GM23338 (cell line): ENCODE data around the gene IRS4. TPM values are rescaled to one million over a fixed set of nuclear protein-coding genes. Genes with fewer than 3 reads are reported as not detected.

Experiments
- ATAC-seq: fragments of 200-7000 bp; cut with Tn5 transposase; 3 replicates; pipeline ENCODE4 v1.9.1; 2020
- DNase-seq: peaks from one replicate; pipeline ENCODE4 v3.0.0-alpha.2; 2015; ENCODE audit warnings: low spot score
- H2AFZ ChIP-seq: fragments of 200-600 bp; sonication (generic); 2 replicates; pipeline ENCODE4 v1.8.0; 2016; ENCODE audit warnings: antibody characterized with exemption, mild to moderate bottlenecking, moderate library complexity
- H3F3A ChIP-seq: fragments of 200-600 bp; sonication (generic); replicated peaks from 2 replicates; pipeline ENCODE4 v1.8.0; 2017; ENCODE audit warnings: antibody characterized with exemption, mixed run types, low read depth
- H3K27ac ChIP-seq: fragments of 200-600 bp; sonication (generic); 2 replicates; pipeline ENCODE4 v1.6.1; 2016; ENCODE audit warnings: low read depth
- H3K27me3 ChIP-seq: fragments of 200-600 bp; sonication (generic); 2 replicates; pipeline ENCODE4 v1.8.0; 2016; ENCODE audit warnings: mild to moderate bottlenecking, mixed run types, moderate library complexity; ENCODE audit not compliant: insufficient read depth
- H3K36me3 ChIP-seq: fragments of 200-600 bp; sonication (generic); 2 replicates; pipeline ENCODE4 v1.8.0; 2016; ENCODE audit warnings: mild to moderate bottlenecking; ENCODE audit not compliant: insufficient read depth
- H3K4me1 ChIP-seq: fragments of 200-600 bp; sonication (generic); 2 replicates; pipeline ENCODE4 v1.8.0; 2016; ENCODE audit warnings: mild to moderate bottlenecking, moderate library complexity; ENCODE audit not compliant: insufficient read depth
- H3K4me2 ChIP-seq: fragments of 200-600 bp; sonication (generic); 2 replicates; pipeline ENCODE4 v1.7.1; 2017; ENCODE audit warnings: mixed run types
- H3K4me3 ChIP-seq: fragments of 200-600 bp; sonication (generic); 2 replicates; pipeline ENCODE4 v1.6.1; 2016; ENCODE audit warnings: mixed run types
- H3K79me2 ChIP-seq: fragments of 200-600 bp; sonication (generic); replicated peaks from 2 replicates; pipeline ENCODE4 v1.8.0; 2017; ENCODE audit warnings: mild to moderate bottlenecking; ENCODE audit not compliant: insufficient read depth
- H3K9me2 ChIP-seq: fragments of 200-600 bp; sonication (generic); 2 replicates; pipeline ENCODE4 v1.8.0; 2017; ENCODE audit not compliant: insufficient read depth
- H4K20me1 ChIP-seq: fragments of 200-600 bp; sonication (generic); replicated peaks from 2 replicates; pipeline ENCODE4 v1.8.0; 2017; ENCODE audit warnings: mild to moderate bottlenecking; ENCODE audit not compliant: insufficient read depth
- H3K27ac Mint-ChIP-seq: 2 replicates; pipeline ENCODE4 v1.8.0; 2020; ENCODE audit warnings: inconsistent platforms, mild to moderate bottlenecking, moderate library complexity, mixed read lengths
- H3K27me3 Mint-ChIP-seq: 3 replicates; pipeline ENCODE4 v1.8.0; 2022; ENCODE audit warnings: low read depth, mild to moderate bottlenecking, moderate library complexity, mixed read lengths, inconsistent platforms; ENCODE audit not compliant: insufficient read depth, poor library complexity
- H3K36me3 Mint-ChIP-seq: 3 replicates; pipeline ENCODE4 v1.8.0; 2021; ENCODE audit warnings: low read depth, mild to moderate bottlenecking, inconsistent platforms, moderate library complexity, mixed read lengths
- H3K4me1 Mint-ChIP-seq: 3 replicates; pipeline ENCODE4 v1.8.0; 2020; ENCODE audit warnings: mild to moderate bottlenecking, inconsistent platforms, mixed read lengths
- H3K4me3 Mint-ChIP-seq: 3 replicates; pipeline ENCODE4 v1.8.0; 2021; ENCODE audit warnings: moderate library complexity, mild to moderate bottlenecking, inconsistent platforms, mixed read lengths
- H3K9me3 Mint-ChIP-seq: 3 replicates; pipeline ENCODE4 v1.8.0; 2020; ENCODE audit warnings: moderate library complexity, mild to moderate bottlenecking, inconsistent platforms, mixed read lengths
- CREB1 ChIP-seq: fragments of 250-450 bp; sonication (Bioruptor Pico); IDR thresholded peaks from 2 replicates; pipeline ENCODE4 v1.5.0; 2020; ENCODE audit warnings: low read depth, mild to moderate bottlenecking, moderate library complexity
- EZH2 ChIP-seq: fragments of 200-600 bp; sonication (generic); IDR thresholded peaks from one replicate; pipeline ENCODE4 v1.8.0; 2017; ENCODE audit warnings: antibody characterized with exemption, mild to moderate bottlenecking, low read depth; ENCODE audit not compliant: unreplicated experiment
- EZH2phosphoT487 ChIP-seq: fragments of 200-600 bp; sonication (generic); IDR thresholded peaks from one replicate; pipeline ENCODE4 v1.8.1; 2018; ENCODE audit warnings: antibody characterized with exemption; ENCODE audit not compliant: unreplicated experiment
- JUNB ChIP-seq: IDR thresholded peaks from one replicate; pipeline ENCODE4 v1.6.1; 2016; ENCODE audit warnings: antibody characterized with exemption; ENCODE audit not compliant: unreplicated experiment
- NANOG ChIP-seq: IDR thresholded peaks from 2 replicates; pipeline ENCODE4 v1.6.1; 2016; ENCODE audit warnings: antibody characterized with exemption, borderline replicate concordance
- POLR2AphosphoS5 ChIP-seq: IDR thresholded peaks from 2 replicates; pipeline ENCODE4 v1.6.1; 2016; ENCODE audit warnings: antibody characterized with exemption, low read depth
- STAT1 ChIP-seq: IDR thresholded peaks from one replicate; pipeline ENCODE4 v1.6.1; 2016; ENCODE audit warnings: antibody characterized with exemption; ENCODE audit not compliant: unreplicated experiment
- ZNF331 ChIP-seq: fragments of 250-450 bp; sonication (Bioruptor Pico); IDR thresholded peaks from 2 replicates; pipeline ENCODE4 v1.5.0; 2020; ENCODE audit warnings: low read depth, mild to moderate bottlenecking, moderate library complexity
- polyA plus RNA-seq: library from polyadenylated mRNA; unstranded; fragments of >200 nt; fragmentation: Nextera tagmentation; extraction: Ambion mirVana; gene quantifications from 2 replicates; pipeline ENCODE4 v1.2.1, GENCODE V29; 2016
- total RNA-seq: library from RNA; depleted of rRNA; stranded (reverse); fragments of >200 nt; shearing (Covaris generic); gene quantifications from 2 replicates; pipeline ENCODE4 v1.2.3, GENCODE V29; 2014
- TF ChIP-seq, protein P1 (sequence below): IDR thresholded peaks from one replicate; pipeline ENCODE4 v1.6.1; 2018; ENCODE audit warnings: antibody characterized with exemption; ENCODE audit not compliant: unreplicated experiment
- TF ChIP-seq, protein P2 (sequence below): fragments of 250-450 bp; sonication (Bioruptor Pico); IDR thresholded peaks from 2 replicates; pipeline ENCODE4 v1.5.0; 2020; ENCODE audit warnings: mild to moderate bottlenecking, moderate library complexity
- TF ChIP-seq, protein P3 (sequence below): IDR thresholded peaks from 2 replicates; pipeline ENCODE4 v1.6.1; 2016; ENCODE audit warnings: antibody characterized with exemption
- TF ChIP-seq, protein P4 (sequence below), 2 experiments: fragments of 200-600 bp in 1 of 2; sonication (generic) in 1 of 2; conservative IDR thresholded peaks; 2 replicates each; pipeline versions ENCODE4 v1.5.1 to v1.6.1; 2016 to 2017; ENCODE audit warnings: antibody characterized with exemption in 2 of 2, low read depth in 2 of 2, mild to moderate bottlenecking in 2 of 2, moderate library complexity in 1 of 2

IRS4 gene
- total and polyA plus RNA-seq, 2 experiments from 2014 or later, result 1.3 to 15.2 TPM

DNA sequence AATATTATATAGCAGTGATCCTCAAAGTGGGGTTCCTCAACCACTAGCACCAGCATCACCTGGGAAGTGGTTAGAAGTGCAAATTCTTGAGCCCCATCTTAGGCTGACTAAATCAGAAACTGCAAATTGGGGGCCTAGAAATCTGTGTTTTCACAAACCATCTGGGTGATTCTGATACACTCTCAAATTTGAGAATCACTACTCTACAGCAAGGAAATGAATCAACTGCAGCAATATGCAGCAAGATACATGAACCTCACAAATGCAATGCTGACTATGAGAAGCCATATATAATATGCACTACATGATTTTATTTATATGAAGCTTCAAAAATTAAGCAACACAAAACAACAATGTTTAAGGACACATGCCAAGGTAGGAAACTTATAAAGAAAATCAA lies 36.2 kb upstream of the IRS4 start (continued):
- TF ChIP-seq, protein P1, sequence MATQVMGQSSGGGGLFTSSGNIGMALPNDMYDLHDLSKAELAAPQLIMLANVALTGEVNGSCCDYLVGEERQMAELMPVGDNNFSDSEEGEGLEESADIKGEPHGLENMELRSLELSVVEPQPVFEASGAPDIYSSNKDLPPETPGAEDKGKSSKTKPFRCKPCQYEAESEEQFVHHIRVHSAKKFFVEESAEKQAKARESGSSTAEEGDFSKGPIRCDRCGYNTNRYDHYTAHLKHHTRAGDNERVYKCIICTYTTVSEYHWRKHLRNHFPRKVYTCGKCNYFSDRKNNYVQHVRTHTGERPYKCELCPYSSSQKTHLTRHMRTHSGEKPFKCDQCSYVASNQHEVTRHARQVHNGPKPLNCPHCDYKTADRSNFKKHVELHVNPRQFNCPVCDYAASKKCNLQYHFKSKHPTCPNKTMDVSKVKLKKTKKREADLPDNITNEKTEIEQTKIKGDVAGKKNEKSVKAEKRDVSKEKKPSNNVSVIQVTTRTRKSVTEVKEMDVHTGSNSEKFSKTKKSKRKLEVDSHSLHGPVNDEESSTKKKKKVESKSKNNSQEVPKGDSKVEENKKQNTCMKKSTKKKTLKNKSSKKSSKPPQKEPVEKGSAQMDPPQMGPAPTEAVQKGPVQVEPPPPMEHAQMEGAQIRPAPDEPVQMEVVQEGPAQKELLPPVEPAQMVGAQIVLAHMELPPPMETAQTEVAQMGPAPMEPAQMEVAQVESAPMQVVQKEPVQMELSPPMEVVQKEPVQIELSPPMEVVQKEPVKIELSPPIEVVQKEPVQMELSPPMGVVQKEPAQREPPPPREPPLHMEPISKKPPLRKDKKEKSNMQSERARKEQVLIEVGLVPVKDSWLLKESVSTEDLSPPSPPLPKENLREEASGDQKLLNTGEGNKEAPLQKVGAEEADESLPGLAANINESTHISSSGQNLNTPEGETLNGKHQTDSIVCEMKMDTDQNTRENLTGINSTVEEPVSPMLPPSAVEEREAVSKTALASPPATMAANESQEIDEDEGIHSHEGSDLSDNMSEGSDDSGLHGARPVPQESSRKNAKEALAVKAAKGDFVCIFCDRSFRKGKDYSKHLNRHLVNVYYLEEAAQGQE, result no peak

DNA sequence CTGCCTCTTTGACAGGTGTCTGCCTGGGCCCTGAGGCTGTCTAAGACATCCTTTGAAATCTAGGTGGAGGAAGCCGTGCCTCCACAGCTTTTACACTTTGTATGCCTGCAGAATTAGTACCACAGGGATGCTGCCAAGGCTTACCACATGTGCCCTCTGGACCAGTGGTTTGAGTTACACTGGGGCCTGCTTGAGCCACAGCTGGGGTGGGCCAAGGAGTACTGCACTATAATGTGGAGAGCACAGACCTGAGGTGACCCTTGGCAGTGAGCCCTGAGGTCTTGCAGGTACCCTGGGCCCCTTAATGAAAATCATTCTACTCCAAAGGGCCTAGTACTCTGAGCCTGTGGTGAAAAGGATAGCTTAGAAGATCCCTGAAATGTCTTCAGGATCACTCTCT lies 27.2 kb upstream of the IRS4 start:
- Histone ChIP-seq H3K4me1 (no peaks in the 10 kb centered on the region), H3K9me2 (no peaks in the 10 kb centered on the region), H4K20me1 (no peaks in the 10 kb centered on the region), H3K27ac (no peak overlapping the region), H3K36me3 (no peaks in the 10 kb centered on the region), H2AFZ (no peak overlapping the region), H3K4me2 (no peak overlapping the region), H3K27me3 (no peaks in the 10 kb centered on the region), H3K4me3 (no peak overlapping the region), H3F3A (no peaks in the 10 kb centered on the region), H3K79me2 (no peaks in the 10 kb centered on the region)
- DNase-seq, result no peak
- Mint-ChIP-seq H3K36me3 (no peaks in the 10 kb centered on the region), H3K4me3 (no peak overlapping the region), H3K4me1 (no peaks in the 10 kb centered on the region), H3K9me3 (no peaks in the 10 kb centered on the region), H3K27ac (no peak overlapping the region), H3K27me3 (no peaks in the 10 kb centered on the region)
- no peak for ATAC-seq
- TF ChIP-seq, protein P2, sequence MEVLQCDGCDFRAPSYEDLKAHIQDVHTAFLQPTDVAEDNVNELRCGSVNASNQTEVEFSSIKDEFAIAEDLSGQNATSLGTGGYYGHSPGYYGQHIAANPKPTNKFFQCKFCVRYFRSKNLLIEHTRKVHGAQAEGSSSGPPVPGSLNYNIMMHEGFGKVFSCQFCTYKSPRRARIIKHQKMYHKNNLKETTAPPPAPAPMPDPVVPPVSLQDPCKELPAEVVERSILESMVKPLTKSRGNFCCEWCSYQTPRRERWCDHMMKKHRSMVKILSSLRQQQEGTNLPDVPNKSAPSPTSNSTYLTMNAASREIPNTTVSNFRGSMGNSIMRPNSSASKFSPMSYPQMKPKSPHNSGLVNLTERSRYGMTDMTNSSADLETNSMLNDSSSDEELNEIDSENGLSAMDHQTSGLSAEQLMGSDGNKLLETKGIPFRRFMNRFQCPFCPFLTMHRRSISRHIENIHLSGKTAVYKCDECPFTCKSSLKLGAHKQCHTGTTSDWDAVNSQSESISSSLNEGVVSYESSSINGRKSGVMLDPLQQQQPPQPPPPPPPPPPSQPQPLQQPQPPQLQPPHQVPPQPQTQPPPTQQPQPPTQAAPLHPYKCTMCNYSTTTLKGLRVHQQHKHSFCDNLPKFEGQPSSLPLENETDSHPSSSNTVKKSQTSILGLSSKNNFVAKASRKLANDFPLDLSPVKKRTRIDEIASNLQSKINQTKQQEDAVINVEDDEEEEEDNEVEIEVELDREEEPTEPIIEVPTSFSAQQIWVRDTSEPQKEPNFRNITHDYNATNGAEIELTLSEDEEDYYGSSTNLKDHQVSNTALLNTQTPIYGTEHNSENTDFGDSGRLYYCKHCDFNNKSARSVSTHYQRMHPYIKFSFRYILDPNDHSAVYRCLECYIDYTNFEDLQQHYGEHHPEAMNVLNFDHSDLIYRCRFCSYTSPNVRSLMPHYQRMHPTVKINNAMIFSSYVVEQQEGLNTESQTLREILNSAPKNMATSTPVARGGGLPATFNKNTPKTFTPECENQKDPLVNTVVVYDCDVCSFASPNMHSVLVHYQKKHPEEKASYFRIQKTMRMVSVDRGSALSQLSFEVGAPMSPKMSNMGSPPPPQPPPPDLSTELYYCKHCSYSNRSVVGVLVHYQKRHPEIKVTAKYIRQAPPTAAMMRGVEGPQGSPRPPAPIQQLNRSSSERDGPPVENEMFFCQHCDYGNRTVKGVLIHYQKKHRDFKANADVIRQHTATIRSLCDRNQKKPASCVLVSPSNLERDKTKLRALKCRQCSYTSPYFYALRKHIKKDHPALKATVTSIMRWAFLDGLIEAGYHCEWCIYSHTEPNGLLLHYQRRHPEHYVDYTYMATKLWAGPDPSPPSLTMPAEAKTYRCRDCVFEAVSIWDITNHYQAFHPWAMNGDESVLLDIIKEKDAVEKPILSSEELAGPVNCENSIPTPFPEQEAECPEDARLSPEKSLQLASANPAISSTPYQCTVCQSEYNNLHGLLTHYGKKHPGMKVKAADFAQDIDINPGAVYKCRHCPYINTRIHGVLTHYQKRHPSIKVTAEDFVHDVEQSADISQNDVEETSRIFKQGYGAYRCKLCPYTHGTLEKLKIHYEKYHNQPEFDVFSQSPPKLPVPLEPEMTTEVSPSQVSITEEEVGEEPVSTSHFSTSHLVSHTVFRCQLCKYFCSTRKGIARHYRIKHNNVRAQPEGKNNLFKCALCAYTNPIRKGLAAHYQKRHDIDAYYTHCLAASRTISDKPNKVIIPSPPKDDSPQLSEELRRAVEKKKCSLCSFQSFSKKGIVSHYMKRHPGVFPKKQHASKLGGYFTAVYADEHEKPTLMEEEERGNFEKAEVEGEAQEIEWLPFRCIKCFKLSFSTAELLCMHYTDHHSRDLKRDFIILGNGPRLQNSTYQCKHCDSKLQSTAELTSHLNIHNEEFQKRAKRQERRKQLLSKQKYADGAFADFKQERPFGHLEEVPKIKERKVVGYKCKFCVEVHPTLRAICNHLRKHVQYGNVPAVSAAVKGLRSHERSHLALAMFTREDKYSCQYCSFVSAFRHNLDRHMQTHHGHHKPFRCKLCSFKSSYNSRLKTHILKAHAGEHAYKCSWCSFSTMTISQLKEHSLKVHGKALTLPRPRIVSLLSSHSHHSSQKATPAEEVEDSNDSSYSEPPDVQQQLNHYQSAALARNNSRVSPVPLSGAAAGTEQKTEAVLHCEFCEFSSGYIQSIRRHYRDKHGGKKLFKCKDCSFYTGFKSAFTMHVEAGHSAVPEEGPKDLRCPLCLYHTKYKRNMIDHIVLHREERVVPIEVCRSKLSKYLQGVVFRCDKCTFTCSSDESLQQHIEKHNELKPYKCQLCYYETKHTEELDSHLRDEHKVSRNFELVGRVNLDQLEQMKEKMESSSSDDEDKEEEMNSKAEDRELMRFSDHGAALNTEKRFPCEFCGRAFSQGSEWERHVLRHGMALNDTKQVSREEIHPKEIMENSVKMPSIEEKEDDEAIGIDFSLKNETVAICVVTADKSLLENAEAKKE (CRISPR knock-in tag), result no peak
- TF ChIP-seq EZH2phosphoT487 (no peak), JUNB (no peak), CREB1 (CRISPR knock-in tag) (no peak), NANOG (no peak), STAT1 (no peak), ZNF331 (CRISPR knock-in tag) (no peak), POLR2AphosphoS5 (no peak), EZH2 (no peak)
- TF ChIP-seq, protein P3, sequence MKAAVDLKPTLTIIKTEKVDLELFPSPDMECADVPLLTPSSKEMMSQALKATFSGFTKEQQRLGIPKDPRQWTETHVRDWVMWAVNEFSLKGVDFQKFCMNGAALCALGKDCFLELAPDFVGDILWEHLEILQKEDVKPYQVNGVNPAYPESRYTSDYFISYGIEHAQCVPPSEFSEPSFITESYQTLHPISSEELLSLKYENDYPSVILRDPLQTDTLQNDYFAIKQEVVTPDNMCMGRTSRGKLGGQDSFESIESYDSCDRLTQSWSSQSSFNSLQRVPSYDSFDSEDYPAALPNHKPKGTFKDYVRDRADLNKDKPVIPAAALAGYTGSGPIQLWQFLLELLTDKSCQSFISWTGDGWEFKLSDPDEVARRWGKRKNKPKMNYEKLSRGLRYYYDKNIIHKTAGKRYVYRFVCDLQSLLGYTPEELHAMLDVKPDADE, result no peak
- TF ChIP-seq, protein P4, sequence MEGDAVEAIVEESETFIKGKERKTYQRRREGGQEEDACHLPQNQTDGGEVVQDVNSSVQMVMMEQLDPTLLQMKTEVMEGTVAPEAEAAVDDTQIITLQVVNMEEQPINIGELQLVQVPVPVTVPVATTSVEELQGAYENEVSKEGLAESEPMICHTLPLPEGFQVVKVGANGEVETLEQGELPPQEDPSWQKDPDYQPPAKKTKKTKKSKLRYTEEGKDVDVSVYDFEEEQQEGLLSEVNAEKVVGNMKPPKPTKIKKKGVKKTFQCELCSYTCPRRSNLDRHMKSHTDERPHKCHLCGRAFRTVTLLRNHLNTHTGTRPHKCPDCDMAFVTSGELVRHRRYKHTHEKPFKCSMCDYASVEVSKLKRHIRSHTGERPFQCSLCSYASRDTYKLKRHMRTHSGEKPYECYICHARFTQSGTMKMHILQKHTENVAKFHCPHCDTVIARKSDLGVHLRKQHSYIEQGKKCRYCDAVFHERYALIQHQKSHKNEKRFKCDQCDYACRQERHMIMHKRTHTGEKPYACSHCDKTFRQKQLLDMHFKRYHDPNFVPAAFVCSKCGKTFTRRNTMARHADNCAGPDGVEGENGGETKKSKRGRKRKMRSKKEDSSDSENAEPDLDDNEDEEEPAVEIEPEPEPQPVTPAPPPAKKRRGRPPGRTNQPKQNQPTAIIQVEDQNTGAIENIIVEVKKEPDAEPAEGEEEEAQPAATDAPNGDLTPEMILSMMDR (conservative IDR thresholded peaks at IDR 0.05; ENCODE audit: low read depth in 2 of 2), result no peak
